ENCODE data around the gene SCLY. TPM values are rescaled to one million over a fixed set of nuclear protein-coding genes. Genes with fewer than 3 reads are reported as not detected.

SCLY gene
- total and polyA plus RNA-seq, 2 experiments from 2014 or later, result 16.6 to 25.2 TPM

DNA sequence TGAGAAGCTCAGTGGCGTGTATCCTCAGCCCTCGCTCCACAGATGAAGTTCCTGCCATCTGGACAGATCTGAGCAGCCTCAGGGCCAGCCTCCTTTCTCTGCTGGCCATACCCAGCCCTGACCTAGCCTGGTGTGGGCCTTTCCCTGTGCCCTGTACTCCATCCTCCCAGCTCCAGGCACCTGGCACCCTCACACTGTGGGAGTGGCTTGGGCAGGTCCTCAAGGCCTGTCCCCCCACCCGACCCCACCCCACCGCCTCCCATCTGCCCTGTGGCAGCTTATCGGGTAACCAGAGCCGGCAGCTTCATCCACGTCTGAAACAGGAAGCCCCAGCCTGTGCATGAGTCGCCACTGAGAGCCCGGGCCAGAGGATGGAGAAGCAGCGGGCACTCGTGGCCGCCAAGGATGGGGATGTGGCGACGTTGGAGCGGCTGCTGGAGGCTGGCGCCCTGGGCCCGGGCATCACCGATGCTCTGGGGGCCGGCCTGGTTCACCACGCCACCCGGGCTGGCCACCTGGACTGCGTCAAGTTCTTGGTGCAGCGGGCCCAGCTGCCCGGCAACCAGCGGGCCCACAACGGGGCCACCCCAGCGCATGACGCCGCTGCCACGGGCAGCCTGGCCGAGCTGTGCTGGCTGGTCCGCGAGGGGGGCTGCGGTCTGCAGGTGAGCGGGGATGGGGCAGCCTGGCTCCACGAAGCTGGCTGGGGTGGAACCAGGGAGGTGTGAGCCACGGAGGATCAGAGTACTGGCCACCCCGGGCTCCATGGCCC is 39.4 kb downstream of the SCLY start, which contains the start of gene ESPNL:
Gene ESPNL (plus strand): TSS at position 292 of the 772 bp plus-strand sequence. CDS start 80 bp downstream, at position 372.
- Histone ChIP-seq H3K4me3 (no peak within 1 kb of the TSS), H3K9me3 (ENCODE audit: low read depth) (no peaks in the 10 kb centered on the region), H3K4me1 (ENCODE audit: low read depth) (peaks cover 8% of the 10 kb centered on the region), H3K27me3 (no peaks in the 10 kb centered on the region), H3K36me3 (no peaks in the 10 kb centered on the region), H3K27ac (no peak within 1 kb of the TSS)
- no peak for DNase-seq (ENCODE audit: low read depth in 1 of 2, low spot score in 1 of 2)
- TF ChIP-seq, protein P1, sequence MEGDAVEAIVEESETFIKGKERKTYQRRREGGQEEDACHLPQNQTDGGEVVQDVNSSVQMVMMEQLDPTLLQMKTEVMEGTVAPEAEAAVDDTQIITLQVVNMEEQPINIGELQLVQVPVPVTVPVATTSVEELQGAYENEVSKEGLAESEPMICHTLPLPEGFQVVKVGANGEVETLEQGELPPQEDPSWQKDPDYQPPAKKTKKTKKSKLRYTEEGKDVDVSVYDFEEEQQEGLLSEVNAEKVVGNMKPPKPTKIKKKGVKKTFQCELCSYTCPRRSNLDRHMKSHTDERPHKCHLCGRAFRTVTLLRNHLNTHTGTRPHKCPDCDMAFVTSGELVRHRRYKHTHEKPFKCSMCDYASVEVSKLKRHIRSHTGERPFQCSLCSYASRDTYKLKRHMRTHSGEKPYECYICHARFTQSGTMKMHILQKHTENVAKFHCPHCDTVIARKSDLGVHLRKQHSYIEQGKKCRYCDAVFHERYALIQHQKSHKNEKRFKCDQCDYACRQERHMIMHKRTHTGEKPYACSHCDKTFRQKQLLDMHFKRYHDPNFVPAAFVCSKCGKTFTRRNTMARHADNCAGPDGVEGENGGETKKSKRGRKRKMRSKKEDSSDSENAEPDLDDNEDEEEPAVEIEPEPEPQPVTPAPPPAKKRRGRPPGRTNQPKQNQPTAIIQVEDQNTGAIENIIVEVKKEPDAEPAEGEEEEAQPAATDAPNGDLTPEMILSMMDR (IDR thresholded peaks at IDR 0.05; ENCODE audit: low read depth, low read length), result no peak

DNA sequence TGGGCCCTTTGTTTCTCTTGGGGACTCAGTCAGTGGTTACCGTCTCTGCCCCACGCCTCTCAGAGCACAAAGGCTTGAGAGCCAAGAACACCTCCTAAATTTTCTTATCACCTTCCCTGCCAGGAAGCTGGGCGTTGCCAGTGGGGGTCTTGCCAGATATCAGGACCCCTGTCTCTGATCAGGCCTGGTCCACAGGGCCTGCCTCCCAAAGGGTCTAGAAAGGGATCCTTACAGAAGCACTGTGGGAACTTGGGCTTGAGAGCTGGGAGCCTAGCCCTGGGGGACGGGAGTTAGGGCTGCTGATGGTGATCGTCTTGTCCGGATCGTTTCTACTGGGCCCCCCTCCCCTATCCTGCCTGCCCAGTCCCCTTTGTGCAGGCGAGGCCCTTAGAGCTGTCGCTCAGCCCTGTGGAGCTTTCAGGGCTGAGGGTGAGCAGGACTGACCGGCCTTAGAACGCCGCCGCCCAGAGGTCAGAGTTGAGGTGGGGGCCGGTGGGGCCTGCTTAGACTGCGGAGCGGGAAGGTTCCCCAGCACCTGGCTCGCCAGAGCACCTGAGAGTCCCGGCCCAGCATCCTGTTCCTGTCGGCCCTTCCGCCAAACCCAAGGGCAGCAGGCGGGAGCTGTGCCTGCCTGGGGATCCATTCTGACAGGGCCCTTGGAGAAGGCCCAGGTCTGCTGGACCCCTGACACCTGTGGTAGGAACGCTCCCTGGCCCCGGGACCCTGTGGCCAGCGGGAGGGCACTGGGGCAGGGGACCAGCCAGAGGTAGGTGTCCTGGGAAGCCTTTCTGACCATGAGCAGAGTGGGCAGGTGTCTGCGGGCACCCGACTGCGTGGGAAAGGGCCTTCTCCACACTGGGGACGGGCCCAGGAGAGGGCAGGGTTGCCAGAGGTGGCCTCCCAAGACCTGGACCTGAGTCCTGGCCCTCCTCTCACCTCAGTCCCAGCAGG is 40.3 kb downstream of the SCLY start:
- Histone ChIP-seq H3K4me1 (ENCODE audit: low read depth) (peaks cover 8% of the 10 kb centered on the region), H3K9me3 (ENCODE audit: low read depth) (no peaks in the 10 kb centered on the region), H3K4me3 (no peak overlapping the region), H3K27ac (no peak overlapping the region), H3K36me3 (no peaks in the 10 kb centered on the region), H3K27me3 (no peaks in the 10 kb centered on the region)
- TF ChIP-seq, protein P1 (IDR thresholded peaks at IDR 0.05; ENCODE audit: low read depth, low read length), result no peak
- DNase-seq (ENCODE audit: low read depth in 1 of 2, low spot score in 1 of 2), result no peak

DNA sequence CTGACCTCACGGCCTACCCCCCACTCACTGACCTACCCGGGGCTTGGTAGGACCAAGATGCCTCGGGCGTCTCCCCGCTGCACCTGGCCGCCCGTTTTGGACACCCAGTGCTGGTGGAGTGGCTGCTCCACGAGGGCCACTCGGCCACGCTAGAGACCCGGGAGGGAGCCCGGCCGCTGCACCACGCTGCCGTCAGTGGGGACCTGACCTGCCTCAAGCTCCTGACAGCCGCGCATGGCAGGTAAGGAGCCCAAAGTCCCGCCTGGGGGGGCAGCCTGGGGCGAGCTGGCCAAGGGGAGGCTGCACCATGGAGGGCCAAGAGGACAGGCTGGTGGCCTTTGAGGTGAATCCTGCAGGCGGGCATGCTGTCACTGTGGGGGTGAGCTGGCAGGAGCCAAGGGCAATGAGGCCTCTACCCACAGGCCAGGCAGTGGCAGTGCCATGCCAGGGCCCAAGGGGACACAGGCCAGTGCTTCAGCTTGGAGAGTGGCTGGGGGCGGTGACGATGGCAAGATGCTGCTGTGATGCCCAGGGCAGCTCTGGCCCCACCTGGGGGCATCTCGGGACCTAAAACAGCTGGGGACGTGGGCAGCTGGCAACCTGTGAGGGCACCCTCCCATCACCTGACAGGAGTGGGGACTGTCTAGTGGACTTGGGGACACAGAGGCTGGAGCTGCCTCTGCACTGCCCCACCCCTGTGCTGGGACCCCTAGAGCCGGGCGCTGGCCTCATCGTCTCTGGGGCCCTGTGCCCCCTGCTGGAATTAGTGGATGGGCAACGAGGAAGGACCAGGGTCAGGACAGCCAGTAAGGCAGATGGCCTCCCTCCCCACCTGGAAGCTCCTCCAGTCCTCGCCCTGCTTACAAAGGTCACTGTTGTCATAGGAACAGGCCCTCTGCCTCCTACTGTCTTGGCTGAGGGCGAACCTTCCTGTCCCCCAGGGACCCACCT is 41.4 kb downstream of the SCLY start:
- no peak for DNase-seq (ENCODE audit: low read depth in 1 of 2, low spot score in 1 of 2)

DNA sequence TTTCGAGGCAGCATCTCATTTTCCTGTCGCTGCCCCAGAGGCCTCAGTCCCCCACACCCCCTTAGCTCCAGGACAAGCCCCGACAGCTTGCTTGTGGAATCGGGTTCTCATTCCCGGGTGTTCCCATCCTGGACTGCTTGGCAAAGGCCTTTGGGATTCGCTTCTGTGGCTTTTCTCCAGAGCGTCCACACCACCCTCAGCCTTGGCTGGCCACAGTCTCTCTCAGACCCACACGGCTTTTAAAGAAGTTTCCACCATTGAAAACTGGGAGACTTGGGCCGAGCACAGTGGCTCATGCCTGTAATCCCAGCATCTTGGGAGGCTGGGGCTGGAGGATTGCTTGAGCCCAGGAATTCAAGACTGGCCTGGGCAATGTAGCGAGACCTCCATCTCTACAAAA is 42.1 kb downstream of the SCLY start:
- DNase-seq (ENCODE audit: low read depth in 1 of 2, low spot score in 1 of 2), result no peak
- Histone ChIP-seq H3K4me1 (ENCODE audit: low read depth) (peaks cover 8% of the 10 kb centered on the region), H3K36me3 (no peaks in the 10 kb centered on the region), H3K4me3 (no peak overlapping the region), H3K27ac (no peak overlapping the region), H3K9me3 (ENCODE audit: low read depth) (no peaks in the 10 kb centered on the region), H3K27me3 (no peaks in the 10 kb centered on the region)
- TF ChIP-seq, protein P1 (IDR thresholded peaks at IDR 0.05; ENCODE audit: low read depth, low read length), result no peak

More for the DNA sequence above, 41.4 kb downstream of the SCLY start:
- Histone ChIP-seq H3K9me3 (ENCODE audit: low read depth) (no peaks in the 10 kb centered on the region), H3K4me3 (no peak overlapping the region), H3K36me3 (no peaks in the 10 kb centered on the region), H3K4me1 (ENCODE audit: low read depth) (peaks cover 8% of the 10 kb centered on the region), H3K27ac (no peak overlapping the region), H3K27me3 (no peaks in the 10 kb centered on the region)
- TF ChIP-seq, protein P1 (IDR thresholded peaks at IDR 0.05; ENCODE audit: low read depth, low read length), result no peak
